Glutamatergic neuron (in vitro differentiated cells): Measurements from ENCODE around the gene SLC25A47. TPM values are rescaled to one million over a fixed set of nuclear protein-coding genes. Genes with fewer than 3 reads are reported as not detected.
A peak's percentile ranks its signal among the peaks of the same experiment; 100 is the strongest.
"Not testable (repeated sequence)": the region's sequence is repeated elsewhere in the genome, so short reads cannot be mapped to it uniquely, and the experiment has no call there.

Experiments used
- DNase-seq: peaks from one replicate; pipeline ENCODE4 v3.0.0; 2022
- H3K27ac Mint-ChIP-seq: one replicate; pipeline ENCODE4 v1.8.0; 2020; ENCODE audit warnings: mild to moderate bottlenecking, mixed read lengths, inconsistent platforms; ENCODE audit not compliant: unreplicated experiment
- H3K27me3 Mint-ChIP-seq: one replicate; pipeline ENCODE4 v1.8.0; 2020; ENCODE audit warnings: mild to moderate bottlenecking, moderate library complexity, mixed read lengths, inconsistent platforms; ENCODE audit not compliant: unreplicated experiment
- H3K36me3 Mint-ChIP-seq: one replicate; pipeline ENCODE4 v1.8.0; 2020; ENCODE audit warnings: mild to moderate bottlenecking, mixed read lengths, inconsistent platforms; ENCODE audit not compliant: unreplicated experiment
- H3K4me1 Mint-ChIP-seq: one replicate; pipeline ENCODE4 v1.8.0; 2020; ENCODE audit warnings: mild to moderate bottlenecking, low read depth, mixed read lengths, inconsistent platforms; ENCODE audit not compliant: unreplicated experiment
- H3K4me3 Mint-ChIP-seq: one replicate; pipeline ENCODE4 v1.8.0; 2020; ENCODE audit warnings: mild to moderate bottlenecking, mixed read lengths, inconsistent platforms; ENCODE audit not compliant: unreplicated experiment
- H3K9me3 Mint-ChIP-seq: one replicate; pipeline ENCODE4 v1.8.0; 2020; ENCODE audit warnings: mild to moderate bottlenecking, moderate library complexity, mixed read lengths, inconsistent platforms; ENCODE audit not compliant: unreplicated experiment
- CTCF ChIP-seq: fragments of 200-600 bp; sonication (generic); IDR thresholded peaks from one replicate; pipeline ENCODE4 v1.5.0; 2021; ENCODE audit not compliant: partially characterized antibody, unreplicated experiment
- total RNA-seq: library from RNA; stranded (reverse); fragmentation: NEBNext Ultra II Directional; extraction: Animal tissue kit (Norgen Biotek cat#: 25700); gene quantifications from one replicate; pipeline ENCODE4 v1.2.1, GENCODE V29; 2021; ENCODE audit not compliant: unreplicated experiment

SLC25A47 gene
- total RNA-seq, 1 donor from 2014 or later = not detected

DNA sequence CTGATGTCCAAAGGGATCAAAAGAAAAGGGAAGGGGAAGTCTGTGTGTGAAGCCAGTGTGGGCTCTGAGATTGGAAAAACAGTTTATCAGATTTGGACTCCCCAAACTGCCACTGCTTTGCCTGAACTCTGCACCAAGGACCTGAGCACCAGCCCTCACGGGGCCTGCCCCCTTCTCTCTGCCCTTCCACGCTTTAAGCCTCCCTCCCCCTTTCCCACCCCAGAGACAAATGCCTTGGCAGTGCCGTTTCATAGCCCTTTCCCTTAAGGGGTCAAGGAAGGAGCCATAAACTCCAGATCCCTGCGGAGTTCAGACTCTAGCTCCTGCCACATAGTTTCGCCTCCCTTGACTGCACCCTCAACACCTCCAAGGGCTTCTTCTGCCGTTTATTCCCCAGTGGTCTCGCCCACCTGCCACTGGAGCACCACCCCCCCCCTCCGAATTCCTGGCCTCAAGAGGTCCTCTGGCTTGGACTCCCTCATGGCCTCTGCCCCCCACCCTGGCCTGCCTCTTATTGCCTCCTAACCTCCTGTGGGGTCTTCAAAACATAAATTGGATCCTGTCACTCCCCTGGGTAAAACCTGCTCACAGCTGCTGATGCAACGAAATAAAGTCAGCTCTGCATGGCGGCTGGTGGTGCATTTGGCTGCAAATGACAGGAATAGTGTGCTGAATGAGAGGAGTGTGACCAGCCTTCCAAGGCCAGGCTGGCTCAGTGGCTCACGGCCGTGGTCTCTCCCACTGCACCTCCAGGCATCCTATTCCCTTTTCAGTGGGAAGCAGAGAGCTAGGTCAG, 35.7 kb upstream of the SLC25A47 start:
- Mint-ChIP-seq H3K27ac (peak overlapping the region; percentile 84), H3K36me3 (no peaks in the 10 kb centered on the region), H3K4me3 (peak overlapping the region; percentile 46), H3K27me3 (peaks cover 14% of the 10 kb centered on the region), H3K4me1 (peaks cover 25% of the 10 kb centered on the region), H3K9me3 (peaks cover 9% of the 10 kb centered on the region)
- TF ChIP-seq CTCF = no peak
- no peak for DNase-seq

DNA sequence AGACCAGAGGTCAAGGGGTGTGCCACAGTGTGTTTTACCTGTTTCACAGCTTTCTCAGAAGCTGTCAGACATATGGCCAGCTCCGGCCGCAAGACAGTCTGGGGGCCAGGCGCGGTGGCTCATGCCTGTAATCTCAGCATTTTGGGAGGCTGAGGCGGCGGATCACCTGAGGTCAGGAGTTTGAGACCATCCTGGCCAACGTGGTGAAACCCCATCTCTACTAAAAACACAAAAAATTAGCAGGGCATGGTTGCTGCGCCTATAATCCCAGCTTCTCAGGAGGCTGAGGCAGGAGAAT, 35.2 kb upstream of the SLC25A47 start:
- Mint-ChIP-seq H3K27me3 (peaks cover 14% of the 10 kb centered on the region), H3K27ac (peak overlapping the region; percentile 84), H3K4me1 (peaks cover 21% of the 10 kb centered on the region)
- not testable (repeated sequence) for H3K4me3 Mint-ChIP-seq, DNase-seq, H3K36me3 Mint-ChIP-seq, H3K9me3 Mint-ChIP-seq

DNA sequence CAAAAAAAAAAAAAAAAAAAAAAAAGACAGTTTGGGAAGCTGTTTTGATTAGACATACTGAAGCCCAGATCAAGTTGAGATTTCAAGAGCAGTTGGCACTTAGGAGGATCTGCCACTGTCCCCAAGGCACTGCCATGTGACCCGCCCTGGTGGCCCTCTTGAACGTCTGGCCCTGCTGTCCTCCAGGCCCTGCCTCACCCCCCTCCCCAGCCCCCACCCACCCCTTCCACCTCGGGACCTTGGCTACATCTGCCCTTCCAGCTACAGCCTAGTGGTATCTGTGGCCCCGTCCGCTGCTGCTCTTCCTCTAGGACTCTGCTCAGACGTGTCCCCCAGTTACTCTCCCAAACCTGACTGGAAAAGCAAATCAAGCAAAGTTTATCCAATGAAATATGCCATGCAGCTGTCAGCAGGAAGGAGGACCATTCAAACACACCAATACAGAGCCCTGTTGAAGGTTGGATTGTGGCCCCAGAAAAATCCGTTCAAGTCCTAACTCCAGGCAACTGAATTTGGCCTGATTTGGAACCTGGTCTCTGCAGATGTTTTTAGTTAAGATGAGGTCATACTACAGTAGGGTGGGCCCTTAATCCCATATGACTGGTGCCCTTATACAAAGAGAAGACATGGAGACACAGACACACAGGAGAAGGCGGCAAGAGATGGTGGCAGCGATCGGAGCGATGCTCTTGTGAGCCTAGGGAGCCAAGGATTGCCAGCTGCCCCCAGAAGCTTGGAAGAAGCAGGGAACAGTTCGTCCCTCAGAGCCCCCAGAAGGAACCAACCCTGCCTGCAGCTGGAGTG, 34.6 kb upstream of the SLC25A47 start:
- H3K27me3 Mint-ChIP-seq = peaks cover 14% of the 10 kb centered on the region
- peak overlapping the region; percentile 59 for H3K4me3 Mint-ChIP-seq
- no peak for TF ChIP-seq CTCF
- no peaks in the 10 kb centered on the region for H3K36me3 Mint-ChIP-seq
- peaks cover 11% of the 10 kb centered on the region for H3K9me3 Mint-ChIP-seq
- peaks cover 21% of the 10 kb centered on the region for H3K4me1 Mint-ChIP-seq
- H3K27ac Mint-ChIP-seq = peak overlapping the region; percentile 77
- DNase-seq = no peak

DNA sequence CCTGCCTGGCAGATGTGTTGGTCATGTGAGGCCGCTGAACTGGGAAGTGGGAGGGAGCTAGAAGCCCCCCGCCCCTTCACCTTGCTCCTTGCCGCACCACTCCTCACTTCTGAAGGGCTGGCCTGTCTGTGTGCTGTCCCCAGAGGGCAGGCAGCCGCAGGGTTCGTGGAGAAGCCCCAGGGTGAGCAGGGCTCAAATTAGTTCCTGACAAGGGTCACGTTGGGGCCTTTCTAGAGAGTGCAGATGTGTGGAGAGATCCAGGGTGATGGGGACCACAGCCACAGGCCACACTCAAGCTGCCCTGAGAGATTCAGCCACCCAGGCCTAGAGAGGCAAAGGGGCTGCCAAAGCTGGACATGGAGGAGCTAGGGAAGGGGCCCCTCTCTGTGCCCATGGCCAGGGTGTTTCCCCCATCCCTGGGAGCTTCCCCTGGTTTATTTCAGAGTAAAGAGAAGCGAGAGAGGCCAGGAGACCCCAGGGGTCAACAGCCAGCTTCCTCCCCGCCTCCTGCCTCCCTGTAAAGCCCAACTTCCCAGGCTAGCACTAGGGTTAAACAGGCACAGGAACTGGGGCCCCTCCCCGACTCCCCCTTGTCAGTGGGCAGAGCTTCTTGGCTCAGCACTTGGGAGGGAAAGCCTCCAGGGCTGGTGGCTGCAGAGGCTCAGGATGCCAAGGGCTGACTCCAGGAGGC, 33.1 kb upstream of the SLC25A47 start:
- peak; percentile 13 for DNase-seq
- peaks cover 14% of the 10 kb centered on the region for H3K27me3 Mint-ChIP-seq

More for the DNA sequence above, 33.1 kb upstream of the SLC25A47 start:
- TF ChIP-seq CTCF = no peak
- H3K27ac Mint-ChIP-seq = peak overlapping the region; percentile 55
- peaks cover 11% of the 10 kb centered on the region for H3K9me3 Mint-ChIP-seq
- H3K4me1 Mint-ChIP-seq = peaks cover 23% of the 10 kb centered on the region
- H3K36me3 Mint-ChIP-seq = no peaks in the 10 kb centered on the region
- no peak overlapping the region for H3K4me3 Mint-ChIP-seq
